Measurements from ENCODE around the gene NCOA7.
"Not testable (repeated sequence)": the region's sequence is repeated elsewhere in the genome, so short reads cannot be mapped to it uniquely, and the experiment has no call there.

NCOA7 gene

GRCh38 chr6:125753218-125753936 is 37.4 kb upstream of the NCOA7 start:
- peak; percentile 26 for DNase-seq

- no peak for DNase-seq
These were observed 36.9 kb upstream of the NCOA7 start for GRCh38 chr6:125753937-125754259.

DNA sequence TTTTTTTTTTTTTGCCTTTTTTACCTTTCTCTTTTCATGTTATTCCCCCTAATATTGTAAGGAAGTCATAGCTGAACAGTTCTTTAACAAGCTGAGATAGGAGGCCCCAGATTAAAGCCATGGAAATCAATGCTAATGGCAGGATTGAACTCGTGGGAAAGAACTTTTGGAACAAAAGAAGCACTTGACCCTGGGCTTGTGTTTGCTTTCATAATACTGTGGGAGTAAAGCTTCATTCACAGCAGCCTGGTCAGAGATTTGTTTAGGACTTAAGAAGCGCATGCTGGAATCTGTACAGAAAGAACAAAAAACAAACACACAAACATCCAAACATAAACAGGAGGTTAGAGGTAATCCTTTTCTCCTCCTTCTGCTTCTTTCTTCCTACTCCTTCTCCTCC is 36.2 kb upstream of the NCOA7 start:
- no peak for DNase-seq

DNA sequence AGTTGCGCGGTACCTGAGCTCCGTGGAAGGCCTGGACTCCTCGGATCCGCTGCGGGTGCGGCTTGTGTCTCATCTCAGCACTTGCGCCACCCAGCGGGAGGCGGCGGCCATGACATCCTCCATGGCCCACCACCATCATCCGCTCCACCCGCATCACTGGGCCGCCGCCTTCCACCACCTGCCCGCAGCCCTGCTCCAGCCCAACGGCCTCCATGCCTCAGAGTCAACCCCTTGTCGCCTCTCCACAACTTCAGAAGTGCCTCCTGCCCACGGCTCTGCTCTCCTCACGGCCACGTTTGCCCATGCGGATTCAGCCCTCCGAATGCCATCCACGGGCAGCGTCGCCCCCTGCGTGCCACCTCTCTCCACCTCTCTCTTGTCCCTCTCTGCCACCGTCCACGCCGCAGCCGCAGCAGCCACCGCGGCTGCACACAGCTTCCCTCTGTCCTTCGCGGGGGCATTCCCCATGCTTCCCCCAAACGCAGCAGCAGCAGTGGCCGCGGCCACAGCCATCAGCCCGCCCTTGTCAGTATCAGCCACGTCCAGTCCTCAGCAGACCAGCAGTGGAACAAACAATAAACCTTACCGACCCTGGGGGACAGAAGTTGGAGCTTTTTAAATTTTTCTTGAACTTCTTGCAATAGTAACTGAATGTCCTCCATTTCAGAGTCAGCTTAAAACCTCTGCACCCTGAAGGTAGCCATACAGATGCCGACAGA is 31.4 kb upstream of the NCOA7 start:
- peak; percentile 18 for DNase-seq

DNA sequence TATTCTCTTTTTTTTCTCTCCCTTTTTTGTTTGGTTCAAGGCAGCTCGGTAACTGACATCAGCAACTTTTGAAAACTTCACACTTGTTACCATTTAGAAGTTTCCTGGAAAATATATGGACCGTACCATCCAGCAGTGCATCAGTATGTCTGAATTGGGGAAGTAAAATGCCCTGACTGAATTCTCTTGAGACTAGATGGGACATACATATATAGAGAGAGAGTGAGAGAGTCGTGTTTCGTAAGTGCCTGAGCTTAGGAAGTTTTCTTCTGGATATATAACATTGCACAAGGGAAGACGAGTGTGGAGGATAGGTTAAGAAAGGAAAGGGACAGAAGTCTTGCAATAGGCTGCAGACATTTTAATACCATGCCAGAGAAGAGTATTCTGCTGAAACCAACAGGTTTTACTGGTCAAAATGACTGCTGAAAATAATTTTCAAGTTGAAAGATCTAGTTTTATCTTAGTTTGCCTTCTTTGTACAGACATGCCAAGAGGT is 30.8 kb upstream of the NCOA7 start:
- no peak for DNase-seq

DNA sequence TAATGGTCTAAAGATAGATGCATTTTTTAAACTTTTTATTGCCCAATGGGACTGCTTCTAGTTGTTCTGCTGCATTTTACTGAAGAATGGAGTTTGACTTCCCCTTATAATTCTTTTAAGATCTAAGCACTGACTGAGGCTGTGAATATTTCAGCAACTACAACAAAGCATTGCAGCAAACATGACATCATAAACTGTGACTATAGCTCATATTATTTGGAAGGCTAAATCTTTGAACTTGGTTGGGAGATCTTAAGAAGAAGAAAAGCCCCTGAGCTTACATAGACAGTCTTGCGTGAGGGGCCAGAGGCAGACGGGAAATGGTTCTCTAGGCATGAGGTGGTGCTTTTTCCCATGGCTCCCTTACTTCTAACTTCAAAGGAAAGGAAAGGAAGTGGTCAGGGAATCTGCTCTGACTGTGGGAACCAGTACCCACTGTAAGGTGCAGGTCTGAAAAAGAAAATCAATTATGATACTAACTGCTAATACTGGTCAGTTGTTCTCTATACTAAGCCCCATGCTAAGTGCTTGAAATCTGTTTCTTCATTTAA is 26.6 kb upstream of the NCOA7 start:
- peak; percentile 20 for DNase-seq

DNA sequence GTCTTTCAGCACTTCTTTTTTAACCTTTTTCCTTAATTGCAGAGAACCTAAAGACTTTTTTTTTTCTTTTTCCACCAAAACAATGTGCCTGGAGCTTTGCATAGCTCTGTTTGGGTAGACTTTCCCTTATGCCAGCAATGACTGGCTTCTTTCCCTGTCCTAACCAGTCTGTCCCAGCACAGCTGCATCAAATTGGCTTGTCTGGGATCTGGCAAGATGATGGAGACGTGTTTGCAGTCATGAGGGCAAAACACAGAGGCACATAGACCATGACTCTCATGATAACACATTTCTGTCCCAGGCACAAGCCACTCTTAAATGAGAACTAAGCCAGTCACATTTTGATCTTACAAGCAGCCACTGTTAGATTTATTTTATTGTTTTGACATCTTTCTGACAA is 24.8 kb upstream of the NCOA7 start:
- DNase-seq = no peak

GRCh38 chr6:125766641-125767040 is 24.1 kb upstream of the NCOA7 start:
- DNase-seq = peak; percentile 64

DNA sequence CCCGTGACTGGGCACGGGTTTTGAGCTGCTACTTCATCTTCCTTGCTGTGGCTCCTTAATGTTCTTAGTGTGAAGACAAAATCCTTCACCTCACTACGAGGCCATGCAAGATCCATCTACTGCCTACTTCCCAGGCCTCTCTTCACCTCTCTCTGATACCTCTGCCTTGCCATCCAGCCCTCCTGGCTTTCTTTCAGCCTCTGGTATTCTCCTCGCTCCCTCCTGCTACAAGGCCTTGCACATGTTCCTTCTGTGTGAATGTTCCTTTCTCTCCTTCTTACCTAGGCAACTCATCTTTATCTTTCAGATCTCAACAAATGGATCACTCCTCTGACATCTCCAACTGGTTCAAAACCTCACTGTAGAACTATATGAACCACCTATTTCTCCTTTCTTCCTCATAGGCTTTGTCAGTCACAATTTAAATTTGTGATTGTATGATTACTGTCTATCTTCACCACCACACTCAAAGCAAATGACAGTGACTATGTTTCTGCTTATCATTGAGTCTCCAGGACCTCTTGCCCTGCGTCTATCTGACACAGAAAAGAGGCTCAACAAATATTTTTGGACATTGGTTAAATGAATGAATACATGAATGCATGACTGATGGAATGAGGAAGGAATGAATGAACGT is 21.5 kb upstream of the NCOA7 start:
- DNase-seq = no peak

- peak; percentile 20 for DNase-seq
These were observed 17.1 kb upstream of the NCOA7 start for GRCh38 chr6:125773387-125774341.

- not testable (repeated sequence) for DNase-seq
These were observed 14.5 kb upstream of the NCOA7 start for GRCh38 chr6:125776107-125776826.

GRCh38 chr6:125779924-125780539 is 10.7 kb upstream of the NCOA7 start:
- DNase-seq = peak; percentile 94

DNA sequence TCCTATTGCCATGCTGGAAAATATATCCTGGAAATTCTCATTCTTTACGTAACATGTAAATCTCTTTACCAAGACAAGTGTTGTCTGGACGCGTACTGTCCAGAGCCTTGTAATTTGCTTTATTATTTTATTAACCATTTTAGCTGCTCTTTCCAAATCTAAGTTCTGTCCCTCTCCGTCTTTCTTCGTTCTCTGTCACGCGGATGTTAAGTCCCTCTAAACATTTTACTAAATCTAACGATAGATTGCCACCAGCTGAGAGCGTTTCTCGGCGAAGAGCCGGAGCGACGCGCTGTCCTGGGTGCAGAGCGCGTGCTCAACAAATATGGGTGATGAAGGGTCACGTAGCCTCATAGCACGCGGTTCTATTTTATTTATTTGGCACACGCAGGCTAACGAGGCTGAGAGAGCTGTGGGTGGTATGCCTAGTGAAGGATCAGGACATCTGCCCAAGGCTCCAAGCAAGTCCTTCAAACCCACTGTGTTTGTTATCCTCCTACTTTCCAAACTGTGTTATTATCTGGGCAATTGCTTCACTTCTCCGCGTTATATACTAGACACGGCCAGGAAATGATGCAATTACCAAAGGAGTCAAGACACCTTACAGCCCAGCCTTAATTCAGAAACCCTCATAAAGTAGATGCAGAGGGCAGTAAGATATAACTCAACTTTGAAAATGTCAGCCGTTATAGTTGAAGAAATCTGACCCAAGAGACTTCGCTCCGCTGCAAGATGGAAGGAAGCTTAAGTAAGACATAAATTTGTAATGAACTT is 10.0 kb upstream of the NCOA7 start:
- peak; percentile 90 for DNase-seq

- peak; percentile 51 for DNase-seq
These were observed 9.4 kb upstream of the NCOA7 start for GRCh38 chr6:125781314-125781868.

- peak; percentile 85 for DNase-seq
These were observed 6.4 kb upstream of the NCOA7 start for GRCh38 chr6:125784365-125784764.

GRCh38 chr6:125787791-125788190 is 3.0 kb upstream of the NCOA7 start:
- no peak for DNase-seq

DNA sequence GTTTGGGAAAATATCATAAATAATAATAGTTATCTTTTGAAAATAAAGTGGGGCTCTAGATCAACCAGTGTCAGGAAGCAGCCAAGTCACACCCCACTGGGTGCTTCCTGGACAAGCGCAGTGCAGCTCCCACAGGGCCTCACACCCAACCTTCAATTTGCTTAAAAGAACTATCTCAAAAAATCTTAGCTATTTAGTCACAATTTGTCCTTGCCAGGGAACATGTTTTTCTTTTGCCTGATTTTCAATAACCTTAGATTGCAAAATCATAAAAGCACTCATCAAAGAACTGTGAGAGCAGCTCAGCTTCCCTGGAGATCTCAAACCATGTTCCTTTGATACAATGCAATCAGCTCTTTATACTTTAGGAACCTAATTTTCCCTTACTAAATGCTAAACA is 1.6 kb upstream of the NCOA7 start:
- no peak for DNase-seq

DNA sequence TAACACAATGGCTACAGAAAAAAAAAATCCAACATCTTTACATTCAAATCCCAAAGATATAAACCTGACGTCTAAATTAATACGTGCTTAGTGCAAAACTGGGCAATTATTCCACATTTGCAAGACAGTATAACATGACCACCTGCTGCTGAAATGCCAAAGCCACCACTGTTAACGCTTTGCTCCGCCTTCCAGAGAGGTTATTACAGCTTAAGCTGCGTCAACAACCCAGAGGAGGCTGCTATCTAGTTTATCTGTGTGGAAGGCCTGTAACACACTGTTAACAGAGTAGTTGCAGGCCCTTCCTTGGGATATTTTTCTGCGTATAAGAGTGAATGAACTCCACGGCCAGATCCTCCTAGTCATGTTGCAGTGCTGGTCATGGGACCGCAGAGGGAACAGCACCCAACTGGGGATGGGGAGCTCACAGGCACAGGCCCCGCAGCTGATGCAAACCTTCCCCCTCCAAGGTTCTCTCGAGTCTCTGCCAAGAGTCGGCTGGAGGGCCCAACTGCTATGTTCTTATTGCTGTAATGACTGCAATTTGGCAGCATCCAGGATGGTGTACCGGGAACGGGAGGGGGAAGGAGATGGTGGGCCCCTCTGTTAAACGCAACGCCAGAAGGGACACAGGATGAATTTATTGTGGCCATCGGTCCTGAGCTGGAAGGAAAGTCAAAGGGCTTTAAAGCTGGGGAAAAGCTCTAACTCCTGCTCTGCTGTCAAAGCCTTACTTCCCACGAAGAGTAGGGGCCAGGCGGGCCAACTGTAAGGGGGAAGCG is 993 bp upstream of the NCOA7 start:
- peak; percentile 49 for DNase-seq

Measured in fibroblast of skin of scalp (primary cell).